ENCODE data around the gene CACNA1F. TPM values are rescaled to one million over a fixed set of nuclear protein-coding genes. Genes with fewer than 3 reads are reported as not detected.

Gene CACNA1F
- total and polyA plus RNA-seq, 9 of the 15 experiments (the other 6 are each of a cell fraction or from before 2014, with no cell fraction given) = under 0.01 to 0.41 (median 0.03) TPM; not detected in 3

DNA sequence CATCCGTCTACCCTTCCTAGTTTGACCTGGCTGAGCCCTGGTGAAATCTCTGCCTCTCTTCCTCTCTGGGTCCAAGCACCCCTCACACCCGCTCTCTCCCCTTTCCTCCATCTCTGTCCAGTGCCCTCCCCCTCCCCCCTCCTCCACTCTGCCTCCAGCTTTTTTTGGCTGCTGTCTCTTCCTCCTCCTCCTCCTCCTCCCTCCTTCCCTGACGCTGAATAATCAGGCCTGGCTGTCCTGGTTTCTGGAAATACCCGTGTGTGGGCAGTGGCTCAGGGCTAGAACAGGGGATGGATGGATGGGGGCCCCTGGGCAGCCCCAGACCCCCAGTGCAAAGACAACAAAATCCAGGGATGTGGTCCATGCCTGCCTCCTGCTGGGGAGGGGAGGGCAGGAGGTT is 28.4 kb downstream of the CACNA1F start (continued):
- TF ChIP-seq, protein P1, sequence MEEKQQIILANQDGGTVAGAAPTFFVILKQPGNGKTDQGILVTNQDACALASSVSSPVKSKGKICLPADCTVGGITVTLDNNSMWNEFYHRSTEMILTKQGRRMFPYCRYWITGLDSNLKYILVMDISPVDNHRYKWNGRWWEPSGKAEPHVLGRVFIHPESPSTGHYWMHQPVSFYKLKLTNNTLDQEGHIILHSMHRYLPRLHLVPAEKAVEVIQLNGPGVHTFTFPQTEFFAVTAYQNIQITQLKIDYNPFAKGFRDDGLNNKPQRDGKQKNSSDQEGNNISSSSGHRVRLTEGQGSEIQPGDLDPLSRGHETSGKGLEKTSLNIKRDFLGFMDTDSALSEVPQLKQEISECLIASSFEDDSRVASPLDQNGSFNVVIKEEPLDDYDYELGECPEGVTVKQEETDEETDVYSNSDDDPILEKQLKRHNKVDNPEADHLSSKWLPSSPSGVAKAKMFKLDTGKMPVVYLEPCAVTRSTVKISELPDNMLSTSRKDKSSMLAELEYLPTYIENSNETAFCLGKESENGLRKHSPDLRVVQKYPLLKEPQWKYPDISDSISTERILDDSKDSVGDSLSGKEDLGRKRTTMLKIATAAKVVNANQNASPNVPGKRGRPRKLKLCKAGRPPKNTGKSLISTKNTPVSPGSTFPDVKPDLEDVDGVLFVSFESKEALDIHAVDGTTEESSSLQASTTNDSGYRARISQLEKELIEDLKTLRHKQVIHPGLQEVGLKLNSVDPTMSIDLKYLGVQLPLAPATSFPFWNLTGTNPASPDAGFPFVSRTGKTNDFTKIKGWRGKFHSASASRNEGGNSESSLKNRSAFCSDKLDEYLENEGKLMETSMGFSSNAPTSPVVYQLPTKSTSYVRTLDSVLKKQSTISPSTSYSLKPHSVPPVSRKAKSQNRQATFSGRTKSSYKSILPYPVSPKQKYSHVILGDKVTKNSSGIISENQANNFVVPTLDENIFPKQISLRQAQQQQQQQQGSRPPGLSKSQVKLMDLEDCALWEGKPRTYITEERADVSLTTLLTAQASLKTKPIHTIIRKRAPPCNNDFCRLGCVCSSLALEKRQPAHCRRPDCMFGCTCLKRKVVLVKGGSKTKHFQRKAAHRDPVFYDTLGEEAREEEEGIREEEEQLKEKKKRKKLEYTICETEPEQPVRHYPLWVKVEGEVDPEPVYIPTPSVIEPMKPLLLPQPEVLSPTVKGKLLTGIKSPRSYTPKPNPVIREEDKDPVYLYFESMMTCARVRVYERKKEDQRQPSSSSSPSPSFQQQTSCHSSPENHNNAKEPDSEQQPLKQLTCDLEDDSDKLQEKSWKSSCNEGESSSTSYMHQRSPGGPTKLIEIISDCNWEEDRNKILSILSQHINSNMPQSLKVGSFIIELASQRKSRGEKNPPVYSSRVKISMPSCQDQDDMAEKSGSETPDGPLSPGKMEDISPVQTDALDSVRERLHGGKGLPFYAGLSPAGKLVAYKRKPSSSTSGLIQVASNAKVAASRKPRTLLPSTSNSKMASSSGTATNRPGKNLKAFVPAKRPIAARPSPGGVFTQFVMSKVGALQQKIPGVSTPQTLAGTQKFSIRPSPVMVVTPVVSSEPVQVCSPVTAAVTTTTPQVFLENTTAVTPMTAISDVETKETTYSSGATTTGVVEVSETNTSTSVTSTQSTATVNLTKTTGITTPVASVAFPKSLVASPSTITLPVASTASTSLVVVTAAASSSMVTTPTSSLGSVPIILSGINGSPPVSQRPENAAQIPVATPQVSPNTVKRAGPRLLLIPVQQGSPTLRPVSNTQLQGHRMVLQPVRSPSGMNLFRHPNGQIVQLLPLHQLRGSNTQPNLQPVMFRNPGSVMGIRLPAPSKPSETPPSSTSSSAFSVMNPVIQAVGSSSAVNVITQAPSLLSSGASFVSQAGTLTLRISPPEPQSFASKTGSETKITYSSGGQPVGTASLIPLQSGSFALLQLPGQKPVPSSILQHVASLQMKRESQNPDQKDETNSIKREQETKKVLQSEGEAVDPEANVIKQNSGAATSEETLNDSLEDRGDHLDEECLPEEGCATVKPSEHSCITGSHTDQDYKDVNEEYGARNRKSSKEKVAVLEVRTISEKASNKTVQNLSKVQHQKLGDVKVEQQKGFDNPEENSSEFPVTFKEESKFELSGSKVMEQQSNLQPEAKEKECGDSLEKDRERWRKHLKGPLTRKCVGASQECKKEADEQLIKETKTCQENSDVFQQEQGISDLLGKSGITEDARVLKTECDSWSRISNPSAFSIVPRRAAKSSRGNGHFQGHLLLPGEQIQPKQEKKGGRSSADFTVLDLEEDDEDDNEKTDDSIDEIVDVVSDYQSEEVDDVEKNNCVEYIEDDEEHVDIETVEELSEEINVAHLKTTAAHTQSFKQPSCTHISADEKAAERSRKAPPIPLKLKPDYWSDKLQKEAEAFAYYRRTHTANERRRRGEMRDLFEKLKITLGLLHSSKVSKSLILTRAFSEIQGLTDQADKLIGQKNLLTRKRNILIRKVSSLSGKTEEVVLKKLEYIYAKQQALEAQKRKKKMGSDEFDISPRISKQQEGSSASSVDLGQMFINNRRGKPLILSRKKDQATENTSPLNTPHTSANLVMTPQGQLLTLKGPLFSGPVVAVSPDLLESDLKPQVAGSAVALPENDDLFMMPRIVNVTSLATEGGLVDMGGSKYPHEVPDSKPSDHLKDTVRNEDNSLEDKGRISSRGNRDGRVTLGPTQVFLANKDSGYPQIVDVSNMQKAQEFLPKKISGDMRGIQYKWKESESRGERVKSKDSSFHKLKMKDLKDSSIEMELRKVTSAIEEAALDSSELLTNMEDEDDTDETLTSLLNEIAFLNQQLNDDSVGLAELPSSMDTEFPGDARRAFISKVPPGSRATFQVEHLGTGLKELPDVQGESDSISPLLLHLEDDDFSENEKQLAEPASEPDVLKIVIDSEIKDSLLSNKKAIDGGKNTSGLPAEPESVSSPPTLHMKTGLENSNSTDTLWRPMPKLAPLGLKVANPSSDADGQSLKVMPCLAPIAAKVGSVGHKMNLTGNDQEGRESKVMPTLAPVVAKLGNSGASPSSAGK (IDR thresholded peaks at IDR 0.05) = no peak
- TF ChIP-seq, protein P2, sequence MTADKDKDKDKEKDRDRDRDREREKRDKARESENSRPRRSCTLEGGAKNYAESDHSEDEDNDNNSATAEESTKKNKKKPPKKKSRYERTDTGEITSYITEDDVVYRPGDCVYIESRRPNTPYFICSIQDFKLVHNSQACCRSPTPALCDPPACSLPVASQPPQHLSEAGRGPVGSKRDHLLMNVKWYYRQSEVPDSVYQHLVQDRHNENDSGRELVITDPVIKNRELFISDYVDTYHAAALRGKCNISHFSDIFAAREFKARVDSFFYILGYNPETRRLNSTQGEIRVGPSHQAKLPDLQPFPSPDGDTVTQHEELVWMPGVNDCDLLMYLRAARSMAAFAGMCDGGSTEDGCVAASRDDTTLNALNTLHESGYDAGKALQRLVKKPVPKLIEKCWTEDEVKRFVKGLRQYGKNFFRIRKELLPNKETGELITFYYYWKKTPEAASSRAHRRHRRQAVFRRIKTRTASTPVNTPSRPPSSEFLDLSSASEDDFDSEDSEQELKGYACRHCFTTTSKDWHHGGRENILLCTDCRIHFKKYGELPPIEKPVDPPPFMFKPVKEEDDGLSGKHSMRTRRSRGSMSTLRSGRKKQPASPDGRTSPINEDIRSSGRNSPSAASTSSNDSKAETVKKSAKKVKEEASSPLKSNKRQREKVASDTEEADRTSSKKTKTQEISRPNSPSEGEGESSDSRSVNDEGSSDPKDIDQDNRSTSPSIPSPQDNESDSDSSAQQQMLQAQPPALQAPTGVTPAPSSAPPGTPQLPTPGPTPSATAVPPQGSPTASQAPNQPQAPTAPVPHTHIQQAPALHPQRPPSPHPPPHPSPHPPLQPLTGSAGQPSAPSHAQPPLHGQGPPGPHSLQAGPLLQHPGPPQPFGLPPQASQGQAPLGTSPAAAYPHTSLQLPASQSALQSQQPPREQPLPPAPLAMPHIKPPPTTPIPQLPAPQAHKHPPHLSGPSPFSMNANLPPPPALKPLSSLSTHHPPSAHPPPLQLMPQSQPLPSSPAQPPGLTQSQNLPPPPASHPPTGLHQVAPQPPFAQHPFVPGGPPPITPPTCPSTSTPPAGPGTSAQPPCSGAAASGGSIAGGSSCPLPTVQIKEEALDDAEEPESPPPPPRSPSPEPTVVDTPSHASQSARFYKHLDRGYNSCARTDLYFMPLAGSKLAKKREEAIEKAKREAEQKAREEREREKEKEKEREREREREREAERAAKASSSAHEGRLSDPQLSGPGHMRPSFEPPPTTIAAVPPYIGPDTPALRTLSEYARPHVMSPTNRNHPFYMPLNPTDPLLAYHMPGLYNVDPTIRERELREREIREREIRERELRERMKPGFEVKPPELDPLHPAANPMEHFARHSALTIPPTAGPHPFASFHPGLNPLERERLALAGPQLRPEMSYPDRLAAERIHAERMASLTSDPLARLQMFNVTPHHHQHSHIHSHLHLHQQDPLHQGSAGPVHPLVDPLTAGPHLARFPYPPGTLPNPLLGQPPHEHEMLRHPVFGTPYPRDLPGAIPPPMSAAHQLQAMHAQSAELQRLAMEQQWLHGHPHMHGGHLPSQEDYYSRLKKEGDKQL (CRISPR knock-in tag; IDR thresholded peaks at IDR 0.05; ENCODE audit: borderline replicate concordance) = no peak
- TF ChIP-seq, protein P3, sequence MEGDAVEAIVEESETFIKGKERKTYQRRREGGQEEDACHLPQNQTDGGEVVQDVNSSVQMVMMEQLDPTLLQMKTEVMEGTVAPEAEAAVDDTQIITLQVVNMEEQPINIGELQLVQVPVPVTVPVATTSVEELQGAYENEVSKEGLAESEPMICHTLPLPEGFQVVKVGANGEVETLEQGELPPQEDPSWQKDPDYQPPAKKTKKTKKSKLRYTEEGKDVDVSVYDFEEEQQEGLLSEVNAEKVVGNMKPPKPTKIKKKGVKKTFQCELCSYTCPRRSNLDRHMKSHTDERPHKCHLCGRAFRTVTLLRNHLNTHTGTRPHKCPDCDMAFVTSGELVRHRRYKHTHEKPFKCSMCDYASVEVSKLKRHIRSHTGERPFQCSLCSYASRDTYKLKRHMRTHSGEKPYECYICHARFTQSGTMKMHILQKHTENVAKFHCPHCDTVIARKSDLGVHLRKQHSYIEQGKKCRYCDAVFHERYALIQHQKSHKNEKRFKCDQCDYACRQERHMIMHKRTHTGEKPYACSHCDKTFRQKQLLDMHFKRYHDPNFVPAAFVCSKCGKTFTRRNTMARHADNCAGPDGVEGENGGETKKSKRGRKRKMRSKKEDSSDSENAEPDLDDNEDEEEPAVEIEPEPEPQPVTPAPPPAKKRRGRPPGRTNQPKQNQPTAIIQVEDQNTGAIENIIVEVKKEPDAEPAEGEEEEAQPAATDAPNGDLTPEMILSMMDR (IDR thresholded peaks at IDR 0.05 in 2 of 3, conservative IDR thresholded peaks at IDR 0.05 in 1 of 3; ENCODE audit: insufficient read depth in 2 of 3, low read depth in 1 of 3, low read length in 3 of 3) = 0 out of 6 replicates have a peak, but pooled peaks of 1 of the 3 experiments have one; percentile 19
- TF ChIP-seq PHF21A (IDR thresholded peaks at IDR 0.05; ENCODE audit: borderline replicate concordance, low read depth) = no peak
- no peak for TF ChIP-seq SMAD2 (IDR thresholded peaks at IDR 0.05; ENCODE audit: low read depth, low read length)
- TF ChIP-seq KDM1A (IDR thresholded peaks at IDR 0.05) = peak in 1 of 2 experiments; percentile 83; a peak in 2 of 4 replicates
